GM12875 (cell line): ENCODE measurements around the gene SH2D1A.
A peak's percentile ranks its signal among the peaks of the same experiment; 100 is the strongest.

Source experiments
- H3K4me3 ChIP-seq: one replicate; pipeline ENCODE4 v1.5.1; 2011; ENCODE audit warnings: low read depth, low read length, control low read depth
- CTCF ChIP-seq: IDR thresholded peaks from 2 replicates; pipeline ENCODE4 v1.5.1; 2011; ENCODE audit warnings: low read depth, mild to moderate bottlenecking, control low read depth, inconsistent platforms, low read length, moderate library complexity, borderline replicate concordance; ENCODE audit not compliant: insufficient read depth

Gene SH2D1A

GRCh38 chrX:124386401-124386800 is 40.0 kb downstream of the SH2D1A start:
- no peak overlapping the region for H3K4me3 ChIP-seq
- TF ChIP-seq CTCF = no peak

GRCh38 chrX:124388562-124388961 is 42.2 kb downstream of the SH2D1A start:
- no peak overlapping the region for H3K4me3 ChIP-seq
- TF ChIP-seq CTCF = peak; percentile 67; the same call in 1 of the 2 replicates

GRCh38 chrX:124392794-124393193 is 46.4 kb downstream of the SH2D1A start:
- no peak for TF ChIP-seq CTCF
- H3K4me3 ChIP-seq = no peak overlapping the region

- TF ChIP-seq CTCF = no peak
- H3K4me3 ChIP-seq = no peak overlapping the region
Observed at GRCh38 chrX:124393238-124393637, 46.9 kb downstream of the SH2D1A start.

- no peak overlapping the region for H3K4me3 ChIP-seq
- no peak for TF ChIP-seq CTCF
Observed at GRCh38 chrX:124393659-124394058, 47.3 kb downstream of the SH2D1A start.

GRCh38 chrX:124395145-124395880 is 49.0 kb downstream of the SH2D1A start:
- H3K4me3 ChIP-seq = no peak overlapping the region
- no peak for TF ChIP-seq CTCF

- TF ChIP-seq CTCF = no peak
- no peak overlapping the region for H3K4me3 ChIP-seq
Observed at GRCh38 chrX:124401696-124402095, 55.3 kb downstream of the SH2D1A start.
